ENCODE measurements around the gene TBC1D7. TPM values are rescaled to one million over a fixed set of nuclear protein-coding genes. Genes with fewer than 3 reads are reported as not detected.

Gene TBC1D7
- polyA plus RNA-seq, 1 of the 3 experiments (the other 2 are of a cell fraction): 25.2 TPM

GRCh38 chr6:13355043-13355945 lies 27.0 kb upstream of the TBC1D7 start (continued):
- TF ChIP-seq GATA2 (CRISPR knock-in tag; IDR thresholded peaks at IDR 0.05) (no peak), ELF1 (IDR thresholded peaks at IDR 0.05) (no peak), CHD2 (IDR thresholded peaks at IDR 0.05; ENCODE audit: low read length, partially characterized antibody) (no peak), FOSL2 (IDR thresholded peaks at IDR 0.05; ENCODE audit: borderline replicate concordance, low read depth) (peak; percentile 90), EP300 (IDR thresholded peaks at IDR 0.05; ENCODE audit: borderline replicate concordance in 1 of 2, low read depth in 1 of 2, low read length in 1 of 2) (peak in 1 of 2 experiments; percentile 95; a peak in 2 of 4 replicates)
- TF ChIP-seq, protein P1, sequence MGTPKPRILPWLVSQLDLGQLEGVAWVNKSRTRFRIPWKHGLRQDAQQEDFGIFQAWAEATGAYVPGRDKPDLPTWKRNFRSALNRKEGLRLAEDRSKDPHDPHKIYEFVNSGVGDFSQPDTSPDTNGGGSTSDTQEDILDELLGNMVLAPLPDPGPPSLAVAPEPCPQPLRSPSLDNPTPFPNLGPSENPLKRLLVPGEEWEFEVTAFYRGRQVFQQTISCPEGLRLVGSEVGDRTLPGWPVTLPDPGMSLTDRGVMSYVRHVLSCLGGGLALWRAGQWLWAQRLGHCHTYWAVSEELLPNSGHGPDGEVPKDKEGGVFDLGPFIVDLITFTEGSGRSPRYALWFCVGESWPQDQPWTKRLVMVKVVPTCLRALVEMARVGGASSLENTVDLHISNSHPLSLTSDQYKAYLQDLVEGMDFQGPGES (IDR thresholded peaks at IDR 0.05; ENCODE audit: low read depth, low read length): no peak
- TF ChIP-seq, protein P2, sequence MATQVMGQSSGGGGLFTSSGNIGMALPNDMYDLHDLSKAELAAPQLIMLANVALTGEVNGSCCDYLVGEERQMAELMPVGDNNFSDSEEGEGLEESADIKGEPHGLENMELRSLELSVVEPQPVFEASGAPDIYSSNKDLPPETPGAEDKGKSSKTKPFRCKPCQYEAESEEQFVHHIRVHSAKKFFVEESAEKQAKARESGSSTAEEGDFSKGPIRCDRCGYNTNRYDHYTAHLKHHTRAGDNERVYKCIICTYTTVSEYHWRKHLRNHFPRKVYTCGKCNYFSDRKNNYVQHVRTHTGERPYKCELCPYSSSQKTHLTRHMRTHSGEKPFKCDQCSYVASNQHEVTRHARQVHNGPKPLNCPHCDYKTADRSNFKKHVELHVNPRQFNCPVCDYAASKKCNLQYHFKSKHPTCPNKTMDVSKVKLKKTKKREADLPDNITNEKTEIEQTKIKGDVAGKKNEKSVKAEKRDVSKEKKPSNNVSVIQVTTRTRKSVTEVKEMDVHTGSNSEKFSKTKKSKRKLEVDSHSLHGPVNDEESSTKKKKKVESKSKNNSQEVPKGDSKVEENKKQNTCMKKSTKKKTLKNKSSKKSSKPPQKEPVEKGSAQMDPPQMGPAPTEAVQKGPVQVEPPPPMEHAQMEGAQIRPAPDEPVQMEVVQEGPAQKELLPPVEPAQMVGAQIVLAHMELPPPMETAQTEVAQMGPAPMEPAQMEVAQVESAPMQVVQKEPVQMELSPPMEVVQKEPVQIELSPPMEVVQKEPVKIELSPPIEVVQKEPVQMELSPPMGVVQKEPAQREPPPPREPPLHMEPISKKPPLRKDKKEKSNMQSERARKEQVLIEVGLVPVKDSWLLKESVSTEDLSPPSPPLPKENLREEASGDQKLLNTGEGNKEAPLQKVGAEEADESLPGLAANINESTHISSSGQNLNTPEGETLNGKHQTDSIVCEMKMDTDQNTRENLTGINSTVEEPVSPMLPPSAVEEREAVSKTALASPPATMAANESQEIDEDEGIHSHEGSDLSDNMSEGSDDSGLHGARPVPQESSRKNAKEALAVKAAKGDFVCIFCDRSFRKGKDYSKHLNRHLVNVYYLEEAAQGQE (IDR thresholded peaks at IDR 0.05; ENCODE audit: low read depth, low read length): peak; percentile 38; the same call in 1 of the 2 replicates

GRCh38 chr6:13354331-13355042 lies 26.1 kb upstream of the TBC1D7 start:
- POLR2A ChIA-PET: interaction anchor here (0.7 kb wide), 1 partner anchor 26 kb away, joined by 3 read pairs; the partner anchor contains the start of gene TBC1D7
- CTCF ChIA-PET: interaction anchor here (0.7 to 1.7 kb wide), 5 partner anchors 18 to 127 kb away, joined by 3 to 4 read pairs (median 3); no protein-coding TSS in a partner anchor
- 80% methylated on average over 13 of the region's 13 CpGs for WGBS (ENCODE audit: low lambda C conversion rate)
- peak overlapping the region; percentile 76 to 81; a peak in 3 of 4 replicates for H3K27ac ChIP-seq (ENCODE audit: low read depth in 2 of 2, low read length in 1 of 2)
- no peaks in the 10 kb centered on the region for H3K9me2 ChIP-seq
- no peaks in the 10 kb centered on the region for H3K79me2 ChIP-seq (ENCODE audit: insufficient read depth)
- no peaks in the 10 kb centered on the region for H3K9me3 ChIP-seq
- no peak for DNase-seq
- peaks cover 28% of the 10 kb centered on the region for H3F3A ChIP-seq (replicated peaks; ENCODE audit: insufficient read depth)
- no peaks in the 10 kb centered on the region for H3K36me3 ChIP-seq (replicated peaks in 1 of 2; ENCODE audit: control insufficient read depth in 1 of 2, insufficient read depth in 2 of 2, low read length in 1 of 2)
- peaks cover 3 to 27% of the 10 kb centered on the region in 2 experiments; a peak in 2 of 4 replicates for H3K4me1 ChIP-seq (ENCODE audit: control insufficient read depth in 1 of 2, insufficient read depth in 2 of 2, low read depth in 1 of 2, low read length in 1 of 2)
- H3K9ac ChIP-seq: peak overlapping the region; percentile 37; the same call in 1 of the 2 replicates
- no peaks in the 10 kb centered on the region for H3K27me3 ChIP-seq (ENCODE audit: insufficient read depth)
- no peaks in the 10 kb centered on the region for H4K20me1 ChIP-seq (ENCODE audit: insufficient read depth)
- no peak overlapping the region for H3K4me3 ChIP-seq (ENCODE audit: low read depth in 2 of 2, low read length in 1 of 2)
- H3K4me2 ChIP-seq: peak overlapping the region; percentile 66
- H2AFZ ChIP-seq (ENCODE audit: low read depth): no peak overlapping the region
- TF ChIP-seq TCF12 (IDR thresholded peaks at IDR 0.05): peak; percentile 79
- TF ChIP-seq FOXJ3 (CRISPR knock-in tag; IDR thresholded peaks at IDR 0.05): no peak
- TF ChIP-seq, protein P2 (IDR thresholded peaks at IDR 0.05; ENCODE audit: low read depth, low read length): no peak
- 0 out of 2 replicates have a peak, but pooled peaks have one; percentile 47 for TF ChIP-seq TEAD4 (IDR thresholded peaks at IDR 0.05; ENCODE audit: borderline replicate concordance, insufficient read depth)
- TF ChIP-seq NFIC (IDR thresholded peaks at IDR 0.05; ENCODE audit: borderline replicate concordance): peak; percentile 14; the same call in 1 of the 2 replicates
- TF ChIP-seq MXI1 (IDR thresholded peaks at IDR 0.05; ENCODE audit: low read depth, low read length): no peak
- TF ChIP-seq, protein P1 (IDR thresholded peaks at IDR 0.05; ENCODE audit: low read depth, low read length): no peak
- TF ChIP-seq, protein P3, sequence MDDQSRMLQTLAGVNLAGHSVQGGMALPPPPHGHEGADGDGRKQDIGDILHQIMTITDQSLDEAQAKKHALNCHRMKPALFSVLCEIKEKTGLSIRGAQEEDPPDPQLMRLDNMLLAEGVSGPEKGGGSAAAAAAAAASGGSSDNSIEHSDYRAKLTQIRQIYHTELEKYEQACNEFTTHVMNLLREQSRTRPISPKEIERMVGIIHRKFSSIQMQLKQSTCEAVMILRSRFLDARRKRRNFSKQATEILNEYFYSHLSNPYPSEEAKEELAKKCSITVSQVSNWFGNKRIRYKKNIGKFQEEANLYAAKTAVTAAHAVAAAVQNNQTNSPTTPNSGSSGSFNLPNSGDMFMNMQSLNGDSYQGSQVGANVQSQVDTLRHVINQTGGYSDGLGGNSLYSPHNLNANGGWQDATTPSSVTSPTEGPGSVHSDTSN (IDR thresholded peaks at IDR 0.05): peak; percentile 62
- TF ChIP-seq RXRA (IDR thresholded peaks at IDR 0.05; ENCODE audit: borderline replicate concordance, low read depth): no peak; the same call in 1 of the 2 replicates

Data from SK-N-SH (cell line).